ENCODE measurements around the gene ADCY9.

ADCY9 gene

GRCh38 chr16:3987231-3987630 lies 129.0 kb downstream of the ADCY9 start:
- Histone ChIP-seq H3K4me3 (ENCODE audit: low read depth, low read length) (no peak overlapping the region), H3K36me3 (ENCODE audit: control insufficient read depth, insufficient read depth, low read length) (no peaks in the 10 kb centered on the region)

GRCh38 chr16:3986235-3986544 lies 130.1 kb downstream of the ADCY9 start:
- Histone ChIP-seq H3K4me3 (ENCODE audit: low read depth, low read length) (no peak overlapping the region), H3K27me3 (ENCODE audit: control insufficient read depth, insufficient read depth, low read length) (no peaks in the 10 kb centered on the region), H3K9ac (ENCODE audit: low read depth, low read length) (no peak overlapping the region), H3K9me3 (ENCODE audit: control insufficient read depth, insufficient read depth, low read length) (no peaks in the 10 kb centered on the region), H3K36me3 (ENCODE audit: control insufficient read depth, insufficient read depth, low read length) (no peaks in the 10 kb centered on the region), H3K4me1 (ENCODE audit: control insufficient read depth, insufficient read depth, low read length) (no peaks in the 10 kb centered on the region)

More at GRCh38 chr16:3987231-3987630, 129.0 kb downstream of the ADCY9 start:
- no peaks in the 10 kb centered on the region for H3K9me3 ChIP-seq (ENCODE audit: control insufficient read depth, insufficient read depth, low read length)
- H3K9ac ChIP-seq (ENCODE audit: low read depth, low read length): no peak overlapping the region
- no peaks in the 10 kb centered on the region for H3K27me3 ChIP-seq (ENCODE audit: control insufficient read depth, insufficient read depth, low read length)
- H3K4me1 ChIP-seq (ENCODE audit: control insufficient read depth, insufficient read depth, low read length): no peaks in the 10 kb centered on the region

GRCh38 chr16:3984111-3985060 lies 131.9 kb downstream of the ADCY9 start:
- H3K4me1 ChIP-seq (ENCODE audit: control insufficient read depth, insufficient read depth, low read length): no peaks in the 10 kb centered on the region
- no peaks in the 10 kb centered on the region for H3K27me3 ChIP-seq (ENCODE audit: control insufficient read depth, insufficient read depth, low read length)

GRCh38 chr16:3983081-3983520 lies 133.1 kb downstream of the ADCY9 start:
- no peaks in the 10 kb centered on the region for H3K36me3 ChIP-seq (ENCODE audit: control insufficient read depth, insufficient read depth, low read length)
- no peaks in the 10 kb centered on the region for H3K9me3 ChIP-seq (ENCODE audit: control insufficient read depth, insufficient read depth, low read length)
- no peaks in the 10 kb centered on the region for H3K4me1 ChIP-seq (ENCODE audit: control insufficient read depth, insufficient read depth, low read length)
- no peak overlapping the region for H3K4me3 ChIP-seq (ENCODE audit: low read depth, low read length)
- H3K27me3 ChIP-seq (ENCODE audit: control insufficient read depth, insufficient read depth, low read length): no peaks in the 10 kb centered on the region
- H3K9ac ChIP-seq (ENCODE audit: low read depth, low read length): no peak overlapping the region

More at GRCh38 chr16:3984111-3985060, 131.9 kb downstream of the ADCY9 start:
- H3K9ac ChIP-seq (ENCODE audit: low read depth, low read length): no peak overlapping the region
- H3K9me3 ChIP-seq (ENCODE audit: control insufficient read depth, insufficient read depth, low read length): no peaks in the 10 kb centered on the region
- H3K4me3 ChIP-seq (ENCODE audit: low read depth, low read length): no peak overlapping the region
- no peaks in the 10 kb centered on the region for H3K36me3 ChIP-seq (ENCODE audit: control insufficient read depth, insufficient read depth, low read length)

GRCh38 chr16:3982216-3982615 lies 134.0 kb downstream of the ADCY9 start:
- Histone ChIP-seq H3K9me3 (ENCODE audit: control insufficient read depth, insufficient read depth, low read length) (no peaks in the 10 kb centered on the region), H3K4me3 (ENCODE audit: low read depth, low read length) (no peak overlapping the region), H3K9ac (ENCODE audit: low read depth, low read length) (no peak overlapping the region), H3K36me3 (ENCODE audit: control insufficient read depth, insufficient read depth, low read length) (no peaks in the 10 kb centered on the region), H3K27me3 (ENCODE audit: control insufficient read depth, insufficient read depth, low read length) (no peaks in the 10 kb centered on the region), H3K4me1 (ENCODE audit: control insufficient read depth, insufficient read depth, low read length) (no peaks in the 10 kb centered on the region)

- Histone ChIP-seq H3K27me3 (ENCODE audit: control insufficient read depth, insufficient read depth, low read length) (no peaks in the 10 kb centered on the region), H3K4me1 (ENCODE audit: control insufficient read depth, insufficient read depth, low read length) (no peaks in the 10 kb centered on the region), H3K9ac (ENCODE audit: low read depth, low read length) (no peak overlapping the region), H3K4me3 (ENCODE audit: low read depth, low read length) (no peak overlapping the region), H3K9me3 (ENCODE audit: control insufficient read depth, insufficient read depth, low read length) (no peaks in the 10 kb centered on the region), H3K36me3 (ENCODE audit: control insufficient read depth, insufficient read depth, low read length) (no peaks in the 10 kb centered on the region)
Measured at GRCh38 chr16:3980253-3981111, 135.8 kb downstream of the ADCY9 start.

GRCh38 chr16:3979518-3979917 lies 136.7 kb downstream of the ADCY9 start:
- Histone ChIP-seq H3K9ac (ENCODE audit: low read depth, low read length) (no peak overlapping the region), H3K36me3 (ENCODE audit: control insufficient read depth, insufficient read depth, low read length) (no peaks in the 10 kb centered on the region), H3K27me3 (ENCODE audit: control insufficient read depth, insufficient read depth, low read length) (no peaks in the 10 kb centered on the region), H3K4me1 (ENCODE audit: control insufficient read depth, insufficient read depth, low read length) (no peaks in the 10 kb centered on the region), H3K4me3 (ENCODE audit: low read depth, low read length) (no peak overlapping the region), H3K9me3 (ENCODE audit: control insufficient read depth, insufficient read depth, low read length) (no peaks in the 10 kb centered on the region)

- H3K9ac ChIP-seq (ENCODE audit: low read depth, low read length): no peak overlapping the region
- H3K4me1 ChIP-seq (ENCODE audit: control insufficient read depth, insufficient read depth, low read length): no peaks in the 10 kb centered on the region
- no peaks in the 10 kb centered on the region for H3K36me3 ChIP-seq (ENCODE audit: control insufficient read depth, insufficient read depth, low read length)
- H3K27me3 ChIP-seq (ENCODE audit: control insufficient read depth, insufficient read depth, low read length): no peaks in the 10 kb centered on the region
- H3K4me3 ChIP-seq (ENCODE audit: low read depth, low read length): no peak overlapping the region
- no peaks in the 10 kb centered on the region for H3K9me3 ChIP-seq (ENCODE audit: control insufficient read depth, insufficient read depth, low read length)
Measured at GRCh38 chr16:3979070-3979469, 137.2 kb downstream of the ADCY9 start.

GRCh38 chr16:3977376-3977775 lies 138.9 kb downstream of the ADCY9 start:
- Histone ChIP-seq H3K36me3 (ENCODE audit: control insufficient read depth, insufficient read depth, low read length) (no peaks in the 10 kb centered on the region), H3K27me3 (ENCODE audit: control insufficient read depth, insufficient read depth, low read length) (no peaks in the 10 kb centered on the region), H3K4me3 (ENCODE audit: low read depth, low read length) (no peak overlapping the region), H3K4me1 (ENCODE audit: control insufficient read depth, insufficient read depth, low read length) (no peaks in the 10 kb centered on the region), H3K9ac (ENCODE audit: low read depth, low read length) (no peak overlapping the region), H3K9me3 (ENCODE audit: control insufficient read depth, insufficient read depth, low read length) (no peaks in the 10 kb centered on the region)

- Histone ChIP-seq H3K4me3 (ENCODE audit: low read depth, low read length) (no peak overlapping the region), H3K4me1 (ENCODE audit: control insufficient read depth, insufficient read depth, low read length) (no peaks in the 10 kb centered on the region), H3K9me3 (ENCODE audit: control insufficient read depth, insufficient read depth, low read length) (no peaks in the 10 kb centered on the region), H3K27me3 (ENCODE audit: control insufficient read depth, insufficient read depth, low read length) (no peaks in the 10 kb centered on the region), H3K9ac (ENCODE audit: low read depth, low read length) (no peak overlapping the region), H3K36me3 (ENCODE audit: control insufficient read depth, insufficient read depth, low read length) (no peaks in the 10 kb centered on the region)
Measured at GRCh38 chr16:3974751-3975150, 141.5 kb downstream of the ADCY9 start.

- no peaks in the 10 kb centered on the region for H3K9me3 ChIP-seq (ENCODE audit: control insufficient read depth, insufficient read depth, low read length)
- no peaks in the 10 kb centered on the region for H3K27me3 ChIP-seq (ENCODE audit: control insufficient read depth, insufficient read depth, low read length)
- H3K4me3 ChIP-seq (ENCODE audit: low read depth, low read length): no peak overlapping the region
- no peaks in the 10 kb centered on the region for H3K4me1 ChIP-seq (ENCODE audit: control insufficient read depth, insufficient read depth, low read length)
- H3K9ac ChIP-seq (ENCODE audit: low read depth, low read length): no peak overlapping the region
- H3K36me3 ChIP-seq (ENCODE audit: control insufficient read depth, insufficient read depth, low read length): no peaks in the 10 kb centered on the region
Measured at GRCh38 chr16:3971706-3972105, 144.5 kb downstream of the ADCY9 start.

Data from iPS-15b (cell line).